Measurements from ENCODE around the gene GNLY.

DNA sequence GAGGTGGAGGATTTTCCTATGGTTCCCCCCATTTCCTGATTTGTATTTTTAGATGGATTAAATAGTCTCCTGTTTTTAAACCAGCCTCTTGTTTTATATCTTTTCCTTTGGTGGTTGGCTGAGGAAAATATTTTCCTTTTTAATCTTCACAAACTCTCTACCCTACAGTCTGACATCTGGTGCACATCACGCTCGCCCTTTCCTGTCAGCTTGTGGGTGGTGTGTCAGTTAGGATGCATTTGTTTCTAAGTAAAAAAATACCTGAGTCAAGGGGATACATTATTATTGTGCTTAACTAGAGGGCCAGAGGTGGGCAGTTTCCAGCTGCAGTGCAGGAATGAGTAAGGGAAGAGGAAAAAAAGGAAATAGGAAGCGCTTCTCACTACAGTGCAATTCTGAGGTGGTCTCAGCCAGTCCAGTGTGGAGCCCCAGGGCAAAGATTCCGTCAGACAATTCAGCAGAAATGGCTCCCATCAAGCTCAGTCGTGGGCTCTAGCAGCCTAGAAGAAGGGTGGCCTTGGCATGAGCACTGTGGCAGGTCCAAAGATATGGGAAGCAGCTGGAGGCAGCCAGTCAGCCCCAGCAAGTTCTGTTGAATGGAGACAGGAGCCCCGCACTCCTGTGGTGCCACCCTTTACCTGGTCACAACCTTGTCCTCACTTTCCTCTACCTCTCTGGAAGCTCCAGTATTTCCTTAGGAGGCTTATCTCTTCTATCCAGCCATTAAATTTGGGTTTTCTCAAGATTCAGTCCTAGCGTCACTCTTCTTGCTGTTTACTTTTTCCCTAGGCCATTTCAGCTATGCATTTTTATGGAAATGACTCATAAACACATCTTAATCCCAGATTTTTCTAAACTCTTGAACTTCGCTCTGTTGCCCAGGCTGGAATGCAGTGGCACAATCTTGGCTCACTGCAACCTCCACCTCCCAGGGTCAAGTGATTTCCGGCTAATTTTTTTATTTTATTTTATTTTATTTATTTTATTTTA, 44.7 kb upstream of the GNLY start:
- no peak for TF ChIP-seq POLR2A (IDR thresholded peaks at IDR 0.05)
- TF ChIP-seq, protein P1, sequence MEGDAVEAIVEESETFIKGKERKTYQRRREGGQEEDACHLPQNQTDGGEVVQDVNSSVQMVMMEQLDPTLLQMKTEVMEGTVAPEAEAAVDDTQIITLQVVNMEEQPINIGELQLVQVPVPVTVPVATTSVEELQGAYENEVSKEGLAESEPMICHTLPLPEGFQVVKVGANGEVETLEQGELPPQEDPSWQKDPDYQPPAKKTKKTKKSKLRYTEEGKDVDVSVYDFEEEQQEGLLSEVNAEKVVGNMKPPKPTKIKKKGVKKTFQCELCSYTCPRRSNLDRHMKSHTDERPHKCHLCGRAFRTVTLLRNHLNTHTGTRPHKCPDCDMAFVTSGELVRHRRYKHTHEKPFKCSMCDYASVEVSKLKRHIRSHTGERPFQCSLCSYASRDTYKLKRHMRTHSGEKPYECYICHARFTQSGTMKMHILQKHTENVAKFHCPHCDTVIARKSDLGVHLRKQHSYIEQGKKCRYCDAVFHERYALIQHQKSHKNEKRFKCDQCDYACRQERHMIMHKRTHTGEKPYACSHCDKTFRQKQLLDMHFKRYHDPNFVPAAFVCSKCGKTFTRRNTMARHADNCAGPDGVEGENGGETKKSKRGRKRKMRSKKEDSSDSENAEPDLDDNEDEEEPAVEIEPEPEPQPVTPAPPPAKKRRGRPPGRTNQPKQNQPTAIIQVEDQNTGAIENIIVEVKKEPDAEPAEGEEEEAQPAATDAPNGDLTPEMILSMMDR (IDR thresholded peaks at IDR 0.05 in 4 of 5, conservative IDR thresholded peaks at IDR 0.05 in 1 of 5) = no peak

Data from gastrocnemius medialis (tissue), 4 donors.